Measurements from ENCODE around the gene CACNB2. TPM values are rescaled to one million over a fixed set of nuclear protein-coding genes. Genes with fewer than 3 reads are reported as not detected.

The CACNB2 gene
- total and polyA plus RNA-seq, 2 donors (not counting 3 experiments of a cell fraction or from before 2014, with no cell fraction given): not detected

GRCh38 chr10:18381679-18382078 is 241.5 kb downstream of the CACNB2 start:
- Histone ChIP-seq H2AFZ (ENCODE audit: low read depth, low read length) (no peak overlapping the region), H3K4me2 (ENCODE audit: insufficient read depth, low read length) (no peak overlapping the region), H3K4me3 (replicated peaks in 1 of 3; ENCODE audit: insufficient read depth in 1 of 3, low read depth in 1 of 3, low read length in 3 of 3) (no peak overlapping the region), H3K9me1 (replicated peaks; ENCODE audit: control insufficient read depth, extremely low read depth, insufficient read depth, low read length) (no peaks in the 10 kb centered on the region), H3K79me2 (ENCODE audit: control insufficient read depth, insufficient read depth, low read length) (no peaks in the 10 kb centered on the region), H3K27me3 (ENCODE audit: control insufficient read depth in 2 of 2, insufficient read depth in 2 of 2, low read length in 2 of 2) (no peaks in the 10 kb centered on the region), H3K9ac (replicated peaks; ENCODE audit: extremely low read depth, insufficient read depth, low read length) (no peak overlapping the region), H3K9me3 (replicated peaks; ENCODE audit: control insufficient read depth, insufficient read depth, low read length) (peaks cover 2% of the 10 kb centered on the region), H3K36me3 (ENCODE audit: control insufficient read depth in 2 of 2, extremely low read depth in 1 of 2, insufficient read depth in 2 of 2, low read length in 2 of 2) (no peaks in the 10 kb centered on the region), H3K4me1 (ENCODE audit: control insufficient read depth, extremely low read depth, insufficient read depth, low read length) (no peaks in the 10 kb centered on the region), H4K20me1 (replicated peaks; ENCODE audit: control insufficient read depth, extremely low read depth, insufficient read depth, low read length) (no peaks in the 10 kb centered on the region), H3K27ac (ENCODE audit: insufficient read depth, low read depth, low read length) (no peak overlapping the region)
- dilution Hi-C loops (cut with MboI; ENCODE audit: extremely low pct_ligation_motif_present, low sequenced_read_pairs): no loop called here
- no peak for FAIRE-seq
- no peak for TF ChIP-seq MYC (IDR thresholded peaks at IDR 0.05; ENCODE audit: low read depth, low read length)
- no peak for TF ChIP-seq POLR2A (IDR thresholded peaks at IDR 0.05; ENCODE audit: low read depth, low read length)
- no peak for DNase-seq (ENCODE audit: low read depth, low spot score)
- ChIA-PET CTCF (no interaction called here), POLR2A (no interaction called here)
- intact Hi-C loops (cut with micrococcal nuclease): no loop called here
- no TSS peak for BruUV-seq (replicated peaks)

GRCh38 chr10:18397906-18398305 is 257.7 kb downstream of the CACNB2 start:
- dilution Hi-C loops (cut with MboI; ENCODE audit: extremely low pct_ligation_motif_present, low sequenced_read_pairs): no loop called here
- no TSS peak for BruUV-seq (replicated peaks)

More at GRCh38 chr10:18397906-18398305, 257.7 kb downstream of the CACNB2 start:
- Histone ChIP-seq H3K36me3 (ENCODE audit: control insufficient read depth in 2 of 2, extremely low read depth in 1 of 2, insufficient read depth in 2 of 2, low read length in 2 of 2) (no peaks in the 10 kb centered on the region), H3K4me2 (ENCODE audit: insufficient read depth, low read length) (no peak overlapping the region), H3K4me3 (replicated peaks in 1 of 3; ENCODE audit: insufficient read depth in 1 of 3, low read depth in 1 of 3, low read length in 3 of 3) (no peak overlapping the region), H3K27ac (ENCODE audit: insufficient read depth, low read depth, low read length) (no peak overlapping the region), H4K20me1 (replicated peaks; ENCODE audit: control insufficient read depth, extremely low read depth, insufficient read depth, low read length) (no peaks in the 10 kb centered on the region), H2AFZ (ENCODE audit: low read depth, low read length) (no peak overlapping the region), H3K79me2 (ENCODE audit: control insufficient read depth, insufficient read depth, low read length) (no peaks in the 10 kb centered on the region), H3K9me3 (replicated peaks; ENCODE audit: control insufficient read depth, insufficient read depth, low read length) (no peaks in the 10 kb centered on the region), H3K27me3 (ENCODE audit: control insufficient read depth in 2 of 2, insufficient read depth in 2 of 2, low read length in 2 of 2) (no peaks in the 10 kb centered on the region), H3K9ac (replicated peaks; ENCODE audit: extremely low read depth, insufficient read depth, low read length) (no peak overlapping the region), H3K4me1 (ENCODE audit: control insufficient read depth, extremely low read depth, insufficient read depth, low read length) (no peaks in the 10 kb centered on the region), H3K9me1 (replicated peaks; ENCODE audit: control insufficient read depth, extremely low read depth, insufficient read depth, low read length) (no peaks in the 10 kb centered on the region)
- ChIA-PET CTCF (no interaction called here), POLR2A (no interaction called here)
- TF ChIP-seq POLR2A (IDR thresholded peaks at IDR 0.05; ENCODE audit: low read depth, low read length) (no peak), MAX (IDR thresholded peaks at IDR 0.05; ENCODE audit: insufficient read depth, insufficient read length) (no peak), JUN (IDR thresholded peaks at IDR 0.05; ENCODE audit: borderline replicate concordance, insufficient read depth, insufficient read length, low read depth) (no peak), CTCF (IDR thresholded peaks at IDR 0.05; ENCODE audit: extremely low read depth in 1 of 2, insufficient read depth in 1 of 2, low read depth in 1 of 2, low read length in 2 of 2) (no peak), FOS (IDR thresholded peaks at IDR 0.05; ENCODE audit: borderline replicate concordance, insufficient read depth, low read length) (no peak), POLR2AphosphoS5 (IDR thresholded peaks at IDR 0.05; ENCODE audit: insufficient read depth, low read depth, low read length) (no peak), EZH2 (IDR thresholded peaks at IDR 0.05; ENCODE audit: borderline replicate concordance, low read depth, low read length, severe bottlenecking) (no peak), GATA2 (IDR thresholded peaks at IDR 0.05; ENCODE audit: insufficient read depth, insufficient read length, low read depth, low read length) (no peak), MYC (IDR thresholded peaks at IDR 0.05; ENCODE audit: low read depth, low read length) (no peak)
- DNase-seq (ENCODE audit: low read depth, low spot score) (no peak), FAIRE-seq (no peak)
- intact Hi-C loops (cut with micrococcal nuclease): no loop called here

Data from endothelial cell of umbilical vein (primary cell).